ENCODE measurements around the gene SLC1A5. TPM values are rescaled to one million over a fixed set of nuclear protein-coding genes. Genes with fewer than 3 reads are reported as not detected.

SLC1A5 gene
- 35.4 TPM for total RNA-seq (ENCODE audit: unreplicated experiment)
- long read RNA-seq, partial matches to known transcripts: 1 of 8 reads
- long read RNA-seq, other reads (novel, unspliced or antisense): 1 of 8 reads

GRCh38 chr19:46788262-46788967 lies at the start of gene SLC1A5:
SLC1A5 (minus strand) TSS chr19:46788594; CDS start chr19:46787965, 629 bp downstream.
- peak; percentile 97 for DNase-seq
- H3K9me3 Mint-ChIP-seq (ENCODE audit: unreplicated experiment): peaks cover 5% of the 10 kb centered on the region
- peak within 1 kb of the TSS; percentile 91 for H3K4me3 Mint-ChIP-seq (ENCODE audit: unreplicated experiment)
- H3K27ac Mint-ChIP-seq (ENCODE audit: unreplicated experiment): peak within 1 kb of the TSS; percentile 52
- peaks cover 8% of the 10 kb centered on the region for H3K4me1 Mint-ChIP-seq (ENCODE audit: low read depth, unreplicated experiment)
- no peak for TF ChIP-seq CTCF (IDR thresholded peaks at IDR 0.05; ENCODE audit: partially characterized antibody, unreplicated experiment)
- H3K36me3 Mint-ChIP-seq (ENCODE audit: unreplicated experiment): no peaks in the 10 kb centered on the region
- peaks cover 3% of the 10 kb centered on the region for H3K27me3 Mint-ChIP-seq (ENCODE audit: unreplicated experiment)

GRCh38 chr19:46838160-46838559 lies 49.8 kb upstream of the SLC1A5 start:
- Mint-ChIP-seq H3K9me3 (ENCODE audit: unreplicated experiment) (peaks cover 3% of the 10 kb centered on the region), H3K27me3 (ENCODE audit: unreplicated experiment) (peaks cover 7% of the 10 kb centered on the region), H3K4me3 (ENCODE audit: unreplicated experiment) (no peak overlapping the region), H3K27ac (ENCODE audit: unreplicated experiment) (no peak overlapping the region), H3K36me3 (ENCODE audit: unreplicated experiment) (no peaks in the 10 kb centered on the region), H3K4me1 (ENCODE audit: low read depth, unreplicated experiment) (no peaks in the 10 kb centered on the region)
- no peak for DNase-seq
- TF ChIP-seq CTCF (IDR thresholded peaks at IDR 0.05; ENCODE audit: partially characterized antibody, unreplicated experiment): no peak

- DNase-seq: no peak
- peaks cover 6% of the 10 kb centered on the region for H3K36me3 Mint-ChIP-seq (ENCODE audit: unreplicated experiment)
- H3K27me3 Mint-ChIP-seq (ENCODE audit: unreplicated experiment): peaks cover 5% of the 10 kb centered on the region
- no peak for TF ChIP-seq CTCF (IDR thresholded peaks at IDR 0.05; ENCODE audit: partially characterized antibody, unreplicated experiment)
- no peak overlapping the region for H3K27ac Mint-ChIP-seq (ENCODE audit: unreplicated experiment)
- peaks cover 7% of the 10 kb centered on the region for H3K9me3 Mint-ChIP-seq (ENCODE audit: unreplicated experiment)
- H3K4me1 Mint-ChIP-seq (ENCODE audit: low read depth, unreplicated experiment): peaks cover 1% of the 10 kb centered on the region
- H3K4me3 Mint-ChIP-seq (ENCODE audit: unreplicated experiment): no peak overlapping the region
Observed at GRCh38 chr19:46834984-46835383, 46.6 kb upstream of the SLC1A5 start.

DNA sequence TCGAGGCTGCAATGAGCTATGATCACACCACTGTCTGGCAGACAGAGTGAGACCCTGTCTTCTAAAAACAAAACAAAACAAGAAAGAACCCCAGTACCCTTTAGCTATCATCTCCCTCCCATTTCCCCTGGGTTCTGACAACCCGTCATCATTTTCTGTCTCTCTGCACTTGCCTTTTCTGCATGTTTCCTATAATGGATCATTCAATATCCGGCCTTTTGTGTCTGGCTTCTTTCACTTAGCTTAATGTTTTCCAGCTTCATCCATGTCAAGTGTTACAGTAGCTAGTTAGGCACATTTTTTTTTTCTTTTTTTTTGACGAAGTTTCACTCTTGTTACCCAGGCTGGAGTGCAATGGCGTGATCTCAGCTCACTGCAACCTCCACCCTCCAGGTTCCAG lies 45.7 kb upstream of the SLC1A5 start:
- no peak for TF ChIP-seq CTCF (IDR thresholded peaks at IDR 0.05; ENCODE audit: partially characterized antibody, unreplicated experiment)
- peaks cover 2% of the 10 kb centered on the region for H3K4me1 Mint-ChIP-seq (ENCODE audit: low read depth, unreplicated experiment)
- peaks cover 6% of the 10 kb centered on the region for H3K36me3 Mint-ChIP-seq (ENCODE audit: unreplicated experiment)
- no peak overlapping the region for H3K27ac Mint-ChIP-seq (ENCODE audit: unreplicated experiment)
- H3K9me3 Mint-ChIP-seq (ENCODE audit: unreplicated experiment): peaks cover 7% of the 10 kb centered on the region
- H3K4me3 Mint-ChIP-seq (ENCODE audit: unreplicated experiment): no peak overlapping the region
- peaks cover 5% of the 10 kb centered on the region for H3K27me3 Mint-ChIP-seq (ENCODE audit: unreplicated experiment)
- DNase-seq: no peak

- peaks cover 5% of the 10 kb centered on the region for H3K27me3 Mint-ChIP-seq (ENCODE audit: unreplicated experiment)
- H3K36me3 Mint-ChIP-seq (ENCODE audit: unreplicated experiment): peaks cover 6% of the 10 kb centered on the region
- peaks cover 7% of the 10 kb centered on the region for H3K9me3 Mint-ChIP-seq (ENCODE audit: unreplicated experiment)
Observed at GRCh38 chr19:46830864-46831263, 42.5 kb upstream of the SLC1A5 start.

More at GRCh38 chr19:46830864-46831263, 42.5 kb upstream of the SLC1A5 start:
- peaks cover 4% of the 10 kb centered on the region for H3K4me1 Mint-ChIP-seq (ENCODE audit: low read depth, unreplicated experiment)
- TF ChIP-seq CTCF (IDR thresholded peaks at IDR 0.05; ENCODE audit: partially characterized antibody, unreplicated experiment): no peak
- H3K27ac Mint-ChIP-seq (ENCODE audit: unreplicated experiment): no peak overlapping the region
- H3K4me3 Mint-ChIP-seq (ENCODE audit: unreplicated experiment): no peak overlapping the region
- no peak for DNase-seq

Data from glutamatergic neuron (in vitro differentiated cells).